ENCODE data around the gene OR51B6.

GRCh38 chr11:5363679-5364078 is 12.4 kb downstream of the OR51B6 start:
- TF ChIP-seq POLR2A (IDR thresholded peaks at IDR 0.05; ENCODE audit: low read depth) (no peak), EP300 (IDR thresholded peaks at IDR 0.05) (no peak)
- TF ChIP-seq, protein P1, sequence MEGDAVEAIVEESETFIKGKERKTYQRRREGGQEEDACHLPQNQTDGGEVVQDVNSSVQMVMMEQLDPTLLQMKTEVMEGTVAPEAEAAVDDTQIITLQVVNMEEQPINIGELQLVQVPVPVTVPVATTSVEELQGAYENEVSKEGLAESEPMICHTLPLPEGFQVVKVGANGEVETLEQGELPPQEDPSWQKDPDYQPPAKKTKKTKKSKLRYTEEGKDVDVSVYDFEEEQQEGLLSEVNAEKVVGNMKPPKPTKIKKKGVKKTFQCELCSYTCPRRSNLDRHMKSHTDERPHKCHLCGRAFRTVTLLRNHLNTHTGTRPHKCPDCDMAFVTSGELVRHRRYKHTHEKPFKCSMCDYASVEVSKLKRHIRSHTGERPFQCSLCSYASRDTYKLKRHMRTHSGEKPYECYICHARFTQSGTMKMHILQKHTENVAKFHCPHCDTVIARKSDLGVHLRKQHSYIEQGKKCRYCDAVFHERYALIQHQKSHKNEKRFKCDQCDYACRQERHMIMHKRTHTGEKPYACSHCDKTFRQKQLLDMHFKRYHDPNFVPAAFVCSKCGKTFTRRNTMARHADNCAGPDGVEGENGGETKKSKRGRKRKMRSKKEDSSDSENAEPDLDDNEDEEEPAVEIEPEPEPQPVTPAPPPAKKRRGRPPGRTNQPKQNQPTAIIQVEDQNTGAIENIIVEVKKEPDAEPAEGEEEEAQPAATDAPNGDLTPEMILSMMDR (IDR thresholded peaks at IDR 0.05) = no peak

Measured in esophagus muscularis mucosa (tissue), 4 donors.